Central memory CD4-positive, alpha-beta T cell (primary cell): Measurements from ENCODE around the gene PAFAH2.

Experiments
- DNase-seq: peaks from one replicate; pipeline ENCODE4 v3.0.0; 2022

The PAFAH2 gene

DNA sequence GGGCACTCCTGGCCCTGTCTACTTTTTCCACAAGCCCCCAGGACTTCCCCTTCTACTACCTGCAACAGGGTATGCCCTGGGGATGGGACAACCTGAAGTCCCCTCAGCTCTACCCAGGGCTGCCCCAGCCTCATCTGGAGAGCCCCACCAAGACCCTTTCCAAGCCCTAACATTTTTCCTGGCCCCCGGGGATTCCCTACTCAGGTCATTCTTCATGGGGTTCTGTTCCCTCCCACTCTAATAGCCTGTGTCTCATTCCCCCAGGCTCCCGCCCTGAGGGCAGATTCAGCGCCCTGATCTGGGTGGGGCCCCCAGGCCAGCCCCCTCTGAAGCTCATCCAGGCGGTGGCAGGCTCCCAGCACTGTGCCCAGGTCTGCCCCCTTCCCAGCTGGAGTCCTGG, 33.3 kb upstream of the PAFAH2 start:
- no peak for DNase-seq

DNA sequence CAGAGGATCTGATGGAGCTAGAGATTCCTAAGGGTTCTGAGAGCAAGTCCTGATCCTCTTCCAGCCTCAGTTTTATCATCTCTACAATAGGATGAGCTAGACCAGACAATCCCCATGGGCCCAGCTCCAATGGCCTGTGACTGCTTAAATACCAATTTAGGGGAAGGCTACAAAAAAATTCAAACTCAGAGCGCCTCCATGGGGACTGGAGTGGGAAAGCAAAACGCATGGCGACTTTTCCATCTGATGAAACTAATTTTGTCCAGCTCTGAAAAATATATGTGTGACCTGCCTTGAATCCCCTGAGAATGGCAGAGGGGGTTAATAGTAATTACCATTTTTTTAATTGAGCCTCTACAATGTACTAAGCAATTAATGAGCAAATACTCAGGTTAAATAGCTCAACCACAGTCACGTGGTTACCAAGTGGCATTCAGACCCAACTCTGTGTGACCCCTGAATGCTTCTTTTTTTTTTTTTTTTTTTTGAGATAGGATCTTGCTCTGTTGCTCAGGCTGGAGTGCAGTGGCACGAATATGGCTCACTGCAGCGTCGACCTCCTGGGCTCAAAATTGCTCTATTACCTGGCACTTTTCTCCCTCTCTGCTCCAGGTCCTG, 32.1 kb upstream of the PAFAH2 start:
- no peak for DNase-seq

- DNase-seq, result no peak
These were observed 31.4 kb upstream of the PAFAH2 start for GRCh38 chr1:26029054-26029863.

DNA sequence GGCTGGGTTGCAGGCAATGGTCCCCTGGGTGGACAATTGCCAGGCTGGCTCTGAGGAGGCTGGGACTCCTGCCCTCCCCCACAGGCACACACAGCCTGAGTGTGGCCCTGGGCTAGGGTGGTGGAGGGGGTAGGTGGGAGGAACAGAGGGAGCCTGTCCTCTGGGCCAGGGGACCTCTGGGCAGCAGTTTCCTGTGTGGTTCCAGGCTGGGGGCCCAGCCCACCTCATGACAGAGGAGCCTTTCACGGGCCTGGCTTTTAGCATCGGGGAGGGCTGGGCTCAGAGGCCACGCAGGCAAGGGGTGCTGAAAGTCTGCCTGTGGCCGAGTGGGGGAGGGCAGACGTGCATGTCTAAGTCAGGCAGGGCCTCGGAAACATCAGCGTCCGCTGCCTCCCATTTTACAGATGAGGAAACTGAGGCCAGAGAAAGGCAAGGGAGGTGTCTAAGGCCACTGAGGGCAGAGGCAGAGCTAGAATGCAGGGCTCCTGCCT, 30.7 kb upstream of the PAFAH2 start:
- DNase-seq, result no peak

- no peak for DNase-seq
These were observed 30.0 kb upstream of the PAFAH2 start for GRCh38 chr1:26027716-26028489.

DNA sequence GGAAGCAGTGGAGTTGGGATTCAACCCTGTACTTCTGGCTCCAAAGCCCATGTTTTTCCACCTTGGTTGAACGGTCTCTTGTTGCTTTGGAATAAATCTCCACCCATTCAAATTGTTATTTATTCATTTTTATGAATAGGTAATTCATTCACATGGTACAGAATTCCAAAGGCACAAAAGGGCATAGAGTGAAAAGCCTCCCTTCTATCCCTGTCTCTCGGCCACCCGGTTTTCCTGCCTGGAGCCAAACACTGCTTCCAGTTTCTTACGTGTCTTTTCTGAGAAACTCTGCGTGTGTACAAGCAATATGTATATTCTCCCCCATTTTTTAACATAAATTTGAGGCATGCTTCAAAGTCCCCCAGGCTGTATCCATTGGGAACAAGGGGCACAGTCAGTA, 27.7 kb upstream of the PAFAH2 start:
- DNase-seq, result no peak

GRCh38 chr1:26025060-26025459, 27.2 kb upstream of the PAFAH2 start:
- no peak for DNase-seq

- no peak for DNase-seq
These were observed 26.0 kb upstream of the PAFAH2 start for GRCh38 chr1:26023826-26024225.

DNA sequence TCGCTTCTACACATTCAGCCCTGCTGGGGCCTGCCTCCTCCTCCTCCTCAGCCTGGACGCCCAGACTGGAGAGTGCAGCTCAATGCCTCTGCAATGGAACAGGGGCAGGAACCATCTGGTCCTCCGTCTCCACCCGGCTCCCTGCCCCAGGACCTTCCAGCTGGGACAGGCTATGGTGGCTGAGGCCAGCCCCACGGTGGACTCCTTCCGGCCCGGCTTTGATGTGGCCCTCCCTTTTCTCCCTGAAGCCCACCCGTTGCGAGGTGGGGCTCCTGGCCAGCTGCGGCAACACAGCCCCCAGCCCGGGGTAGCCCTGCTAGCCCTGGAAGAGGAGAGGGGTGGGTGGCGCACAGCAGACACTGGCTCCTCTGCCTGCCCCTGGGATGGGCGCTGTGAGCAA, 25.1 kb upstream of the PAFAH2 start:
- DNase-seq, result no peak

- no peak for DNase-seq
These were observed 24.5 kb upstream of the PAFAH2 start for GRCh38 chr1:26022404-26022779.

- DNase-seq, result no peak
These were observed 24.0 kb upstream of the PAFAH2 start, which contains the start of gene EXTL1 for GRCh38 chr1:26021647-26022403. EXTL1 (plus strand) TSS chr1:26021775; CDS start chr1:26022647, 872 bp downstream.

GRCh38 chr1:26020941-26021646, 23.2 kb upstream of the PAFAH2 start:
- DNase-seq, result no peak

- no peak for DNase-seq
These were observed 22.5 kb upstream of the PAFAH2 start for GRCh38 chr1:26020330-26020768.

DNA sequence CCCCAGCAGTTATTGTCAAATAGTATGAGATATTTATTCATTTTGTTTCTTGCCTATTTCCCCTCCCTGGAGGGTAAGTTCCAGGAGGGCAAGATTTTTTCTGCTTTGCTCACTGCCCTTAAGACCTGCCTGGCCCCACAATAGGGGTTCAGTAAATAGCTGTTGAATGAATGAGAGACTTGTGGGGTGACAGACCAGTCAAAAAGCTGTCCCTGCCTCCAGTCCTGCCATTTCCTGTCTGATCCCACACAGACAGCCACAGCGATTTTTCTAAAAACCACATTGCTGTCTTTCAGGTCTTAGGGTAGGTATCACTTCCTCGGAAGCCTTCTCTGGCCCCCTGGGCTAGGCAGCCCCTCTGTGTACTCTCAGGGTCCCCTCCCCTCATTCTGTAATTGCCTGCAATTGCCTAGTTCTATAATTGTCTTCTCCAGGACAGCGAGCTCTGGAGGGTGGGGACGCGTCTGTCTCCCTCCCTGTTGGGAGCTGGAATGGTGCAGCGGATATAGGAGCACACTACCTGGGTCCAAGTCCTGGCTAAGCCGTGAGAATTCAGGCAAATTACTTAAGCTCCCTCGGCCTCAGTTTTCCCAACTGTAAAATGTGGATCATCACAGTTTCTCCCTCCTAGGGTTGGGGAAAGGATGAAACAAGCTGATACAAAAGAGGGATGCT, 21.9 kb upstream of the PAFAH2 start:
- no peak for DNase-seq

DNA sequence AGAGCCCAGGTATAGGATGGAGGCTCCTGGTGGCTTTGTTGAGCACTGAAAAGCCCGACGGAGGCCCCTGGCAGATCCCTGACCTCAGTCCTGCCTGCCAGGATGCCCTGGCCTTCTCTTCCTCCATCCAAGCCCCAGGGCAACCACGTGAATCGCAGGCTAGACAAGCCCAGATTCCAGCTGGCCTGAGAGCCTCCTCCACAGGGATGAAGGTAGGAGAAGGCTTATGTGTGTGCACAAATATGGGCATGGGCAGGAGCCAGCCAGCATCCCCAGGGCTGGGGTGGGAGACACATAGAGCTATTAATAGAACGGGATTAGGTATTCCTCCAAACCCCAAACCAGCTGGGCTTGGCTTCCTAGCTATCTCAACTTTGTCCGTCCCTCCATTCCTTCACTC, 19.7 kb upstream of the PAFAH2 start:
- DNase-seq, result no peak

DNA sequence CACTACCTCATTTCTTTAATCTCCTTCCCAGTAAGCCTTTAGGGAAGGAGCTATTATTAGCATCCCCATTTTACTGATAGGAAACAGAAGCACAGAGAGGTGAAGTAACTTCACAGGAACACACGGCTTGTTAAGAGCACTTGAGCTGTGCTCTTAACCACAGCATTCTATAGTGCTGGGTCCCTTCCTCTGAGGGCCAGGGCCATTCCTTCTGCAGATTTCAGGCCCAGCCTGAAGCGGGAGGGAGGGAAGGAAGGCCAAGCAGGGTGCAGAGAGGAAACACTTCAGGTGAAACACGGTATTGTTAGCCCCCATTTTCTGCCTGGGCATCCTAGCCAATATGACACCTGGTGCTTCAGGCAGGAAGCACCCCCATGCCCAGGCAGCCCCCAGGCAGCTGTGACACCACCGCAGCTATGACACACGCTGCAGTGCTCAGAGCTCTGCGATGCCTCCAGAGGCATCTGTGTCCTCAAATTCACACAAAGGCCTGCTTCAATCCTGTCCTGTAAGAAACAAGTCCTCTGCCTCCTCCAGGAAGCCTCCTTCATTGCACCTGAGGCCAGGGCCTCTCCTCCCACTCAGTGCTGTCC, 19.2 kb upstream of the PAFAH2 start:
- DNase-seq, result no peak

DNA sequence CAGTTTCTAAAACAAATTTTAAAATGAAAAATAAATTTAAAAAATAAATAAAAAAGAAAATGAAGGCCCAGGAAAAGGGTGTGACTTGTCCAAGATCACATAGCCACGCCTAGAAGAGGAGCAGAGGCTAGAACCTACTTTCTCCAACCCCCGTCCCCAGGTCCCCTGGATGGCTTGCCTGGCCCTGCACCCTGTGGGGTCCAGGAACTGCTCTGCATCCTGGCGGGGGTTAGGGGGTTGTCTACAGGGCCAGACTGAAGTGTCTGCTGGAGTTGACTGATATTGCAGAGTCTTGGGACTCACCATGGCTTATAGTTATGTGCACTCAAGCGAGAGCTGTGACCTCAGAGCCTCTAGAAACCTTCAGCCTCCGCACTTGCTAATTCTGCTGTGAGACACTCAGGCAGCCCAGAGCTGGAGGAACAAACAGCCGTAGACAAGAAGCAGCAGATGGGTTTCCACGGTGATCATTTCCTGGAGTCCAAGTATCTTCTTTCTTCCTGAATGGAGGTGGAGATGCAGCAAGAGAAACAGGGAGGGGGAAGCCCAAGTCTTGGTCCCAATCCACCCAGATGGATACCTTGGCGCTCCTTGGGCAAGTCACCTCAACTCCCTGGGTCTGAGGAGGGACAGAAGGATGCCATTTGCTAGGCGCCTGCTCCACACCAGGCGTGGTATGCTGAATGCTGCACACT, 18.5 kb upstream of the PAFAH2 start:
- no peak for DNase-seq

- no peak for DNase-seq
These were observed 17.5 kb upstream of the PAFAH2 start for GRCh38 chr1:26015358-26015757.

GRCh38 chr1:26014179-26014578, 16.3 kb upstream of the PAFAH2 start:
- DNase-seq, result no peak

GRCh38 chr1:26012864-26013263, 15.0 kb upstream of the PAFAH2 start:
- no peak for DNase-seq
